GM12875 (cell line): ENCODE measurements around the gene NUDT22.

ENCODE experiments used
- H3K4me3 ChIP-seq: one replicate; pipeline ENCODE4 v1.5.1; 2011; ENCODE audit warnings: low read depth, low read length, control low read depth
- CTCF ChIP-seq: IDR thresholded peaks from 2 replicates; pipeline ENCODE4 v1.5.1; 2011; ENCODE audit warnings: low read depth, mild to moderate bottlenecking, control low read depth, inconsistent platforms, low read length, moderate library complexity, borderline replicate concordance; ENCODE audit not compliant: insufficient read depth

Gene NUDT22

GRCh38 chr11:64258946-64259532, 33.0 kb downstream of the NUDT22 start:
- H3K4me3 ChIP-seq: no peak overlapping the region
- TF ChIP-seq CTCF: no peak

- H3K4me3 ChIP-seq: no peak overlapping the region
- no peak for TF ChIP-seq CTCF
Measured at GRCh38 chr11:64259533-64260067, 33.5 kb downstream of the NUDT22 start.

- no peak overlapping the region for H3K4me3 ChIP-seq
- no peak for TF ChIP-seq CTCF
Measured at GRCh38 chr11:64260147-64260708, 34.2 kb downstream of the NUDT22 start.

GRCh38 chr11:64261556-64262080, 35.5 kb downstream of the NUDT22 start:
- no peak for TF ChIP-seq CTCF
- no peak overlapping the region for H3K4me3 ChIP-seq

GRCh38 chr11:64262271-64263002, 36.4 kb downstream of the NUDT22 start:
- no peak for TF ChIP-seq CTCF
- H3K4me3 ChIP-seq: no peak overlapping the region

- no peak overlapping the region for H3K4me3 ChIP-seq
- TF ChIP-seq CTCF: no peak
Measured at GRCh38 chr11:64263021-64263946, 37.2 kb downstream of the NUDT22 start.
